Upper lobe of left lung (tissue), 4 donors: ENCODE results near the gene ADAMTS2.

Experiments used
- POLR2A ChIP-seq, 4 donors: fragments of 450-650 bp; IDR thresholded peaks; one replicate each; pipeline ENCODE4 v1.5.1; 2016 to 2017; ENCODE audit warnings: antibody characterized with exemption in 4 of 4, mild to moderate bottlenecking in 2 of 4
- POLR2AphosphoS5 ChIP-seq, 2 donors: sonication (generic); formaldehyde crosslinking; IDR thresholded peaks; one replicate each; pipeline ENCODE4 v1.5.1; 2017; ENCODE audit warnings: antibody characterized with exemption in 2 of 2
- TF ChIP-seq, protein P1 (sequence below), 6 experiments: fragments of 450-650 bp in 4 of 6; fragments of 200-600 bp in 2 of 6; sonication (generic) in 2 of 6; IDR thresholded peaks; one replicate each; pipeline ENCODE4 v1.5.1; 2016 to 2019; ENCODE audit warnings: antibody characterized with exemption in 6 of 6

- TF ChIP-seq POLR2A (IDR thresholded peaks at IDR 0.05) (no peak), POLR2AphosphoS5 (IDR thresholded peaks at IDR 0.05) (no peak)
- TF ChIP-seq, protein P1, sequence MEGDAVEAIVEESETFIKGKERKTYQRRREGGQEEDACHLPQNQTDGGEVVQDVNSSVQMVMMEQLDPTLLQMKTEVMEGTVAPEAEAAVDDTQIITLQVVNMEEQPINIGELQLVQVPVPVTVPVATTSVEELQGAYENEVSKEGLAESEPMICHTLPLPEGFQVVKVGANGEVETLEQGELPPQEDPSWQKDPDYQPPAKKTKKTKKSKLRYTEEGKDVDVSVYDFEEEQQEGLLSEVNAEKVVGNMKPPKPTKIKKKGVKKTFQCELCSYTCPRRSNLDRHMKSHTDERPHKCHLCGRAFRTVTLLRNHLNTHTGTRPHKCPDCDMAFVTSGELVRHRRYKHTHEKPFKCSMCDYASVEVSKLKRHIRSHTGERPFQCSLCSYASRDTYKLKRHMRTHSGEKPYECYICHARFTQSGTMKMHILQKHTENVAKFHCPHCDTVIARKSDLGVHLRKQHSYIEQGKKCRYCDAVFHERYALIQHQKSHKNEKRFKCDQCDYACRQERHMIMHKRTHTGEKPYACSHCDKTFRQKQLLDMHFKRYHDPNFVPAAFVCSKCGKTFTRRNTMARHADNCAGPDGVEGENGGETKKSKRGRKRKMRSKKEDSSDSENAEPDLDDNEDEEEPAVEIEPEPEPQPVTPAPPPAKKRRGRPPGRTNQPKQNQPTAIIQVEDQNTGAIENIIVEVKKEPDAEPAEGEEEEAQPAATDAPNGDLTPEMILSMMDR (IDR thresholded peaks at IDR 0.05): no peak
Observed at GRCh38 chr5:179273073-179273435, 72.2 kb downstream of the ADAMTS2 start.
